ENCODE results near the gene HMCN1.

The HMCN1 gene

DNA sequence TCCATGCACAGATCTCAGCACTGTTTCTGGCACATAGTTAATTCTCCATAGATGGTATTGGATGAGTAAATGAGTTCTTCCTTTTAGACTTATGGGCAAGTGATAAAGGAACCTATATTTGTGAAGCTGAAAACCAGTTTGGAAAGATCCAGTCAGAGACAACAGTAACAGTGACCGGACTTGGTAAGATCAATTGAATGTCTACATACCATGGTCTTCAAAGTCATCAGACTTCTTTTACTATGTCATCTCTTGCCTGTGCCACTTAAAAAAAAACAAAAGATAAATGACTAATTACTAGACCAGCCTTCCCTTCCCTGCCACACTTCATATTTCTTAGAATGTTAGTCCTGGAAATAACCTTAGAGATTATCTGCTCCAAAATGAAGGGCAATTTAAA is 246.7 kb downstream of the HMCN1 start:
- no peaks in the 10 kb centered on the region for H3K4me1 ChIP-seq (ENCODE audit: insufficient read depth, insufficient read length)
- no peak for TF ChIP-seq SUZ12 (IDR thresholded peaks at IDR 0.05; ENCODE audit: extremely low read depth, insufficient read depth, insufficient read length)
- TF ChIP-seq YY1 (IDR thresholded peaks at IDR 0.05; ENCODE audit: insufficient read depth, insufficient read length), result no peak
- TF ChIP-seq ZNF274 (IDR thresholded peaks at IDR 0.05; ENCODE audit: low read depth, low read length), result no peak
- no peak overlapping the region for H3K4me3 ChIP-seq (ENCODE audit: insufficient read length, low read depth)
- H3K9me3 ChIP-seq (ENCODE audit: insufficient read depth, low read length), result no peaks in the 10 kb centered on the region
- no peaks in the 10 kb centered on the region for H3K27me3 ChIP-seq (ENCODE audit: insufficient read depth, insufficient read length)
- H3K36me3 ChIP-seq (ENCODE audit: insufficient read depth, insufficient read length, low read length), result no peaks in the 10 kb centered on the region
- DNase-seq (ENCODE audit: low read depth, low spot score), result no peak
- H3K9ac ChIP-seq (ENCODE audit: insufficient read length, low read depth), result no peak overlapping the region

DNA sequence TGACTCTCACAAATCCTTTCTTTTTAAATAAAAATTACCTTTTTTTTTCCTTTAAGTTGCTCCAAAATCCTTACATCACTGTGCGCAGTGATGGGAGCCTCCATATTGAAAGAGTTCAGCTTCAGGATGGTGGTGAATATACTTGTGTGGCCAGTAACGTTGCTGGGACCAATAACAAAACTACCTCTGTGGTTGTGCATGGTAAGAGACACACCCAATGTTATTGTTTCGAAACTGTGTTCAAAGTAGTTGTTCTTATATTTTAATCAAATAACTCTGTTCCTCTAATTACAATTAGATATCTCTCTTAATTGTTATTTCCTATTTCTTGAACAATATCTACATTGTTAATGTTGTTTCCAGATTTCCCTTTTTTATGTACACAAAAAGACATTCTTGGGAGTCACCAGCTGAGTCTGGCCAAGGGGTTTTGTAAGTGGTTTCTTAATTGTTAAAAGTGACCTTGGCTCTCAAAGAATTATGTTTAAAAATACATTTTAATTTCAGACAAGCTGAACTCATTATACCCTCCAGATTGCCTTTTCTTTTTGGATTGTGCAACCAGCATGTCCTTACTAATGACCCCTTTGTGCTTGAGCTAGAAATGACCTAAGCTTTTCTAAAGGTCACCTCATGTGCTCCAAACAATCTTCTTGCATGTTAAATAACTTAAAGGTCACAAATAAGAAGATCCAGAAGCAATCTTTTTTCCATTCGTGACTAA is 250.1 kb downstream of the HMCN1 start:
- no peak overlapping the region for H3K9ac ChIP-seq (ENCODE audit: insufficient read length, low read depth)
- H3K4me3 ChIP-seq (ENCODE audit: insufficient read length, low read depth), result no peak overlapping the region
- no peak for TF ChIP-seq ZNF274 (IDR thresholded peaks at IDR 0.05; ENCODE audit: low read depth, low read length)
- no peak for TF ChIP-seq YY1 (IDR thresholded peaks at IDR 0.05; ENCODE audit: insufficient read depth, insufficient read length)
- H3K4me1 ChIP-seq (ENCODE audit: insufficient read depth, insufficient read length), result no peaks in the 10 kb centered on the region
- H3K36me3 ChIP-seq (ENCODE audit: insufficient read depth, insufficient read length, low read length), result no peaks in the 10 kb centered on the region
- H3K9me3 ChIP-seq (ENCODE audit: insufficient read depth, low read length), result no peaks in the 10 kb centered on the region
- no peaks in the 10 kb centered on the region for H3K27me3 ChIP-seq (ENCODE audit: insufficient read depth, insufficient read length)
- DNase-seq (ENCODE audit: low read depth, low spot score), result no peak

DNA sequence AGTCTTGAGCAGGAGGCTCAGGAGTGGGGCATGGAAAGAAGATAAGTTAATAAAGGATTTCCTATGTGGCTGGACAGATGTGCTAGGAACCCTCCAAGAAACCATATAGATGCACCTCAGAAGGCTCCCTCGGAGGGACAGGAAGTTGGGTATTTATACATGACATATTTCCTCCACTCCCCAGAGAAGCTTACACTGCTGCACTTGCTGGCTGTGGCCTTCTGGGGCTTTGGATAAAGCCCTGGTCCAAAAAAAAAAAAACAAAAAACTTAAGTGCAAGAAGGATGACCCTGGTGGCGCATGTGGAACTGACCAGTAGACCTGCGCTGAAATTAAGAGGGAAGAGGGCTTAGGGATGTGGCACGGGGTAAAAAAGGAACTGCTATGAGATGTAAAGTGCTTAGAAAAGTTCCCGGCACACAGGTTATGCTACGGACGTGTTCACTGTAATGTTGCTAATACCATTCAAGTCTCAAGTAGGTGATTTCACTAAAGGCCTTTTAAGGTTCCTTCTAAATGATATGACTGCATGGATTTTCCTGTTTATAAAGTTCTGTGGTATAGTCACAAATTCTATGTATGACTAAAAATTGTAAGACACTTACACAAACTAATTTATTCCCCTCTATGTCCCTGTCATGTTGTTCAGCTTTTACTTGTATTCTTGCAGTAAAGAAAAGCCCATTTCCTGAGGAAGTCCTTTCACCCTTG is 253.6 kb downstream of the HMCN1 start:
- Histone ChIP-seq H3K9me3 (ENCODE audit: insufficient read depth, low read length) (no peaks in the 10 kb centered on the region), H3K9ac (ENCODE audit: insufficient read length, low read depth) (no peak overlapping the region), H3K4me3 (ENCODE audit: insufficient read length, low read depth) (no peak overlapping the region), H3K27me3 (ENCODE audit: insufficient read depth, insufficient read length) (no peaks in the 10 kb centered on the region), H3K4me1 (ENCODE audit: insufficient read depth, insufficient read length) (no peaks in the 10 kb centered on the region), H3K36me3 (ENCODE audit: insufficient read depth, insufficient read length, low read length) (no peaks in the 10 kb centered on the region)
- TF ChIP-seq SUZ12 (IDR thresholded peaks at IDR 0.05; ENCODE audit: extremely low read depth, insufficient read depth, insufficient read length), result no peak
- no peak for TF ChIP-seq YY1 (IDR thresholded peaks at IDR 0.05; ENCODE audit: insufficient read depth, insufficient read length)
- TF ChIP-seq ZNF274 (IDR thresholded peaks at IDR 0.05; ENCODE audit: low read depth, low read length), result no peak
- no peak for DNase-seq (ENCODE audit: low read depth, low spot score)

DNA sequence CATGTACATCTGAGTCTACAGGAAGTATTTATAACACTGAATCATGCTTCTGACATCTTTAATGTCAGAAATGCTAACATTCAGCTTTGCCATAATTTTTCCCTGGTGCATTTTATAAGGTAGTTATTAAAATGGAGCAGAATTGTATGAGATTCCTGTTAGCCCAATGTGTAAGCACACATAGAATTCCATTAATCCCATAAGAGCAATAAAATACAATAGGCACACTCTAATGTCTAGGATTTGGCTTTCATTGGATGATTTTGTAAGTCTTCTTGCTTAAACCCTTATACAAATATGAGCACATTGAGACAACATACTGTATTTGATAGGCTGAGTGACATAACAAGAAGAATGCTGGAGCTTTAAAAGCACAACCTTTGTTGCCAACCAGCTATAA is 256.4 kb downstream of the HMCN1 start:
- Histone ChIP-seq H3K9ac (ENCODE audit: insufficient read length, low read depth) (no peak overlapping the region), H3K4me1 (ENCODE audit: insufficient read depth, insufficient read length) (no peaks in the 10 kb centered on the region), H3K9me3 (ENCODE audit: insufficient read depth, low read length) (no peaks in the 10 kb centered on the region), H3K36me3 (ENCODE audit: insufficient read depth, insufficient read length, low read length) (no peaks in the 10 kb centered on the region), H3K4me3 (ENCODE audit: insufficient read length, low read depth) (no peak overlapping the region), H3K27me3 (ENCODE audit: insufficient read depth, insufficient read length) (no peaks in the 10 kb centered on the region)
- DNase-seq (ENCODE audit: low read depth, low spot score), result no peak
- TF ChIP-seq SUZ12 (IDR thresholded peaks at IDR 0.05; ENCODE audit: extremely low read depth, insufficient read depth, insufficient read length) (no peak), YY1 (IDR thresholded peaks at IDR 0.05; ENCODE audit: insufficient read depth, insufficient read length) (no peak), ZNF274 (IDR thresholded peaks at IDR 0.05; ENCODE audit: low read depth, low read length) (no peak)

DNA sequence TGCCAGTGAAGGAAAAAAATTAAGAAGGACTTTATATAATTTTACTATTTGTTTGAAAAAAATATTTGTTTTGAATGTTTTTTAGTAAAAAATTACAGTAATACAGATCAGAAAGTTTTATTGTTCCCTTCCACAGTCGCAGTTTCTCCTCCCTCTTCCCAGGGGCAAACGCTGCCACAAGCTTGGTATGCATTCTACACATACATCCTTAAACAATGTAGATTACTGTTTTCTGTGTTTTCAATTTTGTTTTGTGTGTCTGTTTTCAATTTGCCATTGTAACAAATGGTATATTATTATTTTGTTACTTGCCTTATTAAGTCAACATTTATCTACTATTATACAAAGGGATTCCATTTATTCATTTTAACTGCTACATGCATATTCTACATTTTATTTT is 257.1 kb downstream of the HMCN1 start:
- Histone ChIP-seq H3K27me3 (ENCODE audit: insufficient read depth, insufficient read length) (no peaks in the 10 kb centered on the region), H3K9ac (ENCODE audit: insufficient read length, low read depth) (no peak overlapping the region), H3K36me3 (ENCODE audit: insufficient read depth, insufficient read length, low read length) (no peaks in the 10 kb centered on the region), H3K4me3 (ENCODE audit: insufficient read length, low read depth) (no peak overlapping the region), H3K9me3 (ENCODE audit: insufficient read depth, low read length) (no peaks in the 10 kb centered on the region), H3K4me1 (ENCODE audit: insufficient read depth, insufficient read length) (no peaks in the 10 kb centered on the region)
- TF ChIP-seq YY1 (IDR thresholded peaks at IDR 0.05; ENCODE audit: insufficient read depth, insufficient read length) (no peak), SUZ12 (IDR thresholded peaks at IDR 0.05; ENCODE audit: extremely low read depth, insufficient read depth, insufficient read length) (no peak), ZNF274 (IDR thresholded peaks at IDR 0.05; ENCODE audit: low read depth, low read length) (no peak)
- DNase-seq (ENCODE audit: low read depth, low spot score), result no peak

DNA sequence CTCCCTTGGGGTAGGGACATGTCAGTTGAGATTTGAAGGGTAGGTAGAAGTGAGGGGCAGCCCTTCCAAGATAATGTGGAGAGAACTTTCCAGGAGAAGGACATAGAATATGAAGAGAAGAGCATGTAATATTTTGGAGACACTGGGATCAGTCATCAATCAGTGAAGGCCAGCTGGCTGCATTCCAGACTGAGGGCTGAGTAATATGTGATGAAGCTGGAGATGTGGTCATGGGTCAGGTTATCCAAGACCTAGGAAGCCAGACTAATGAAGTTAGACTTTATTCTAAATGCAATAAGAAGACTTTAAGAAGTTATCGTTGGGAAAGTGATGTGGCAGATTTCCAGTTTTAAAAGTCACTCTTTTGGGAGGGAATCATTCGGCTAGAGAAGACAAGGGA is 262.0 kb downstream of the HMCN1 start:
- Histone ChIP-seq H3K27me3 (ENCODE audit: insufficient read depth, insufficient read length) (no peaks in the 10 kb centered on the region), H3K4me3 (ENCODE audit: insufficient read length, low read depth) (no peak overlapping the region), H3K4me1 (ENCODE audit: insufficient read depth, insufficient read length) (no peaks in the 10 kb centered on the region), H3K36me3 (ENCODE audit: insufficient read depth, insufficient read length, low read length) (no peaks in the 10 kb centered on the region), H3K9ac (ENCODE audit: insufficient read length, low read depth) (no peak overlapping the region), H3K9me3 (ENCODE audit: insufficient read depth, low read length) (no peaks in the 10 kb centered on the region)
- no peak for TF ChIP-seq ZNF274 (IDR thresholded peaks at IDR 0.05; ENCODE audit: low read depth, low read length)
- no peak for TF ChIP-seq YY1 (IDR thresholded peaks at IDR 0.05; ENCODE audit: insufficient read depth, insufficient read length)
- TF ChIP-seq SUZ12 (IDR thresholded peaks at IDR 0.05; ENCODE audit: extremely low read depth, insufficient read depth, insufficient read length), result no peak
- DNase-seq (ENCODE audit: low read depth, low spot score), result no peak

DNA sequence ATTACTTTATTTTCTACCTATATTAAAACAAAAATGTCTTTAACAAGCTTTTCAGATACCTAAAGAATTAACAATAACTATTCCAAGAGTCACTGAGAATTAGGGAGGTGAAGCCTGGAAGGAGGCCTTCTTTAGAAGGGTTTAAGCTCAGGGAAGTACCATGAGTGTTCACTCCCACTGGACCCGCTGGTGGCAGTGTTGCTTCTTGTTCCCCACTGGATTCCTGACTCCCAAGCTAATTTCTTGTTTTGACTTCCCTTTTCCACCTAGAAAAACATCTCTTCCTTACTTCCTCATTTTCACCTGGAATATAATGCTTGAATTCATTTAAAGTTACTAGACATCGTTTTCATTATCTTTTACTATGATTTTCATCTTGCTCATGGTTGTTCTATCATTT is 264.2 kb downstream of the HMCN1 start:
- Histone ChIP-seq H3K9ac (ENCODE audit: insufficient read length, low read depth) (no peak overlapping the region), H3K36me3 (ENCODE audit: insufficient read depth, insufficient read length, low read length) (no peaks in the 10 kb centered on the region), H3K27me3 (ENCODE audit: insufficient read depth, insufficient read length) (no peaks in the 10 kb centered on the region), H3K4me1 (ENCODE audit: insufficient read depth, insufficient read length) (no peaks in the 10 kb centered on the region), H3K4me3 (ENCODE audit: insufficient read length, low read depth) (no peak overlapping the region), H3K9me3 (ENCODE audit: insufficient read depth, low read length) (no peaks in the 10 kb centered on the region)
- no peak for DNase-seq (ENCODE audit: low read depth, low spot score)
- no peak for TF ChIP-seq ZNF274 (IDR thresholded peaks at IDR 0.05; ENCODE audit: low read depth, low read length)
- TF ChIP-seq SUZ12 (IDR thresholded peaks at IDR 0.05; ENCODE audit: extremely low read depth, insufficient read depth, insufficient read length), result no peak

All from NT2/D1 (cell line).